Fibroblast of lung (primary cell): ENCODE data around the gene INTS11.

Source experiments
- EZH2 ChIP-seq: IDR thresholded peaks from 2 replicates; pipeline ENCODE4 v1.5.1; 2012; ENCODE audit warnings: low read length, control low read depth, mild to moderate bottlenecking; ENCODE audit errors: missing control alignments
- TF ChIP-seq, protein P1 (sequence below), 2 donors: IDR thresholded peaks in 1 of 2; conservative IDR thresholded peaks in 1 of 2; 1 replicate in 1 of 2; 2 replicates in 1 of 2; pipeline ENCODE4 v1.5.1; 2011 to 2012; ENCODE audit warnings: low read length in 2 of 2, control low read depth in 1 of 2, inconsistent platforms in 1 of 2, low read depth in 1 of 2, mild to moderate bottlenecking in 1 of 2

DNA sequence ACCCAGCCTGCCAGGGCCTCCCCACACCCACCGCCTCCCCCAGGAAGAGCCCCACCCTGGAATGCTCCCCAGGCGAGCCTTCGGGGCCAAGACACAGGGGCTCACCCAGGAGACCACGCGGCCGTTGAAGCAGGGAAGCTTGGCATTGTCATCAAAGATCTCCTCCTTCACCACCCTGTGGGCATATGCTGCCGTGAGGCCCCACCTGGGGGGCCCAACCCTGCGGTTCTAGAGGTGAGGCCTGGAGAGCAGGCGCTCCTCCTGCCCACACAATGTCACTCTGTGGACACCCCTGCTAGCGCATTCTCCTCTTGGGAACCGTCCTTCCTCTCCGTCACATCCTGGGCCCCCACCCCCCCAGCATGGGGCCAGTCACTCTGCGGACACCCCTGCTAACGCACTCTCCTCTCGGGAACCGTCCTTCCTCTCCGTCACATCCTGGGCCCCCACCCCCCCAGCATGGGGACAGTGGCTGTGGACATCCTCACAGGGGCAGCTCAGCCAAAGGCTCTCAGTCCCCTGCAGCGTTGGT is 18.2 kb upstream of the INTS11 start:
- TF ChIP-seq, protein P1, sequence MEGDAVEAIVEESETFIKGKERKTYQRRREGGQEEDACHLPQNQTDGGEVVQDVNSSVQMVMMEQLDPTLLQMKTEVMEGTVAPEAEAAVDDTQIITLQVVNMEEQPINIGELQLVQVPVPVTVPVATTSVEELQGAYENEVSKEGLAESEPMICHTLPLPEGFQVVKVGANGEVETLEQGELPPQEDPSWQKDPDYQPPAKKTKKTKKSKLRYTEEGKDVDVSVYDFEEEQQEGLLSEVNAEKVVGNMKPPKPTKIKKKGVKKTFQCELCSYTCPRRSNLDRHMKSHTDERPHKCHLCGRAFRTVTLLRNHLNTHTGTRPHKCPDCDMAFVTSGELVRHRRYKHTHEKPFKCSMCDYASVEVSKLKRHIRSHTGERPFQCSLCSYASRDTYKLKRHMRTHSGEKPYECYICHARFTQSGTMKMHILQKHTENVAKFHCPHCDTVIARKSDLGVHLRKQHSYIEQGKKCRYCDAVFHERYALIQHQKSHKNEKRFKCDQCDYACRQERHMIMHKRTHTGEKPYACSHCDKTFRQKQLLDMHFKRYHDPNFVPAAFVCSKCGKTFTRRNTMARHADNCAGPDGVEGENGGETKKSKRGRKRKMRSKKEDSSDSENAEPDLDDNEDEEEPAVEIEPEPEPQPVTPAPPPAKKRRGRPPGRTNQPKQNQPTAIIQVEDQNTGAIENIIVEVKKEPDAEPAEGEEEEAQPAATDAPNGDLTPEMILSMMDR (conservative IDR thresholded peaks at IDR 0.05 in 1 of 2, IDR thresholded peaks at IDR 0.05 in 1 of 2; ENCODE audit: low read depth in 1 of 2, low read length in 2 of 2): no peak
- TF ChIP-seq EZH2: no peak
